Vagina (tissue), 2 donors: Measurements from ENCODE around the gene POLR2A. TPM values are rescaled to one million over a fixed set of nuclear protein-coding genes. Genes with fewer than 3 reads are reported as not detected.

ENCODE experiments used
- DNase-seq, 2 donors: peaks; one replicate each; pipeline ENCODE4 v3.0.0-alpha.2; 2017; ENCODE audit errors: extremely low spot score in 2 of 2
- H3K27ac ChIP-seq: fragments of 200-600 bp; sonication (generic); one replicate; pipeline ENCODE4 v1.5.1; 2019
- H3K27me3 ChIP-seq: fragments of 200-600 bp; sonication (generic); one replicate; pipeline ENCODE4 v1.5.1; 2019
- H3K36me3 ChIP-seq, 2 donors: fragments of 200-600 bp; sonication (generic); one replicate each; pipeline ENCODE4 v1.5.1; 2017 to 2019
- H3K4me1 ChIP-seq: fragments of 200-600 bp; sonication (generic); one replicate; pipeline ENCODE4 v1.5.1; 2019
- H3K4me3 ChIP-seq, 2 donors: fragments of 200-600 bp; sonication (generic); 1 replicate in 1 of 2; 2 replicates in 1 of 2; pipeline ENCODE4 v1.5.1; 2016 to 2019
- H3K9me3 ChIP-seq: fragments of 200-600 bp; sonication (generic); one replicate; pipeline ENCODE4 v1.5.1; 2019
- CTCF ChIP-seq, 3 experiments: fragments of 450-650 bp in 2 of 3; fragments of 200-600 bp in 1 of 3; sonication (generic) in 1 of 3; IDR thresholded peaks; one replicate each; pipeline ENCODE4 v1.5.1; 2017 to 2019; ENCODE audit warnings: antibody characterized with exemption in 3 of 3, mild to moderate bottlenecking in 2 of 3, moderate library complexity in 2 of 3
- POLR2A ChIP-seq, 2 donors: fragments of 450-650 bp; IDR thresholded peaks; one replicate each; pipeline ENCODE4 v1.6.1; 2017; ENCODE audit warnings: antibody characterized with exemption in 2 of 2, mild to moderate bottlenecking in 2 of 2, moderate library complexity in 2 of 2
- POLR2AphosphoS5 ChIP-seq, 2 donors: sonication (generic); formaldehyde crosslinking; IDR thresholded peaks; one replicate each; pipeline ENCODE4 v1.9.0; 2017; ENCODE audit warnings: antibody characterized with exemption in 2 of 2, mild to moderate bottlenecking in 2 of 2, low read depth in 1 of 2; ENCODE audit not compliant: insufficient read depth in 1 of 2
- intact Hi-C: fragments of 100-400 bp; cut with DNase I; formaldehyde crosslinking; loops from one replicate; pipeline ENCODE4 v1.15.1; 2023
- total RNA-seq: library from RNA; depleted of rRNA; stranded (reverse); fragments of >200 nt; gene quantifications from one replicate; pipeline ENCODE4 v1.2.3, GENCODE V29; 2016

The POLR2A gene
- total RNA-seq, 1 donor from 2014 or later = 118 TPM

DNA sequence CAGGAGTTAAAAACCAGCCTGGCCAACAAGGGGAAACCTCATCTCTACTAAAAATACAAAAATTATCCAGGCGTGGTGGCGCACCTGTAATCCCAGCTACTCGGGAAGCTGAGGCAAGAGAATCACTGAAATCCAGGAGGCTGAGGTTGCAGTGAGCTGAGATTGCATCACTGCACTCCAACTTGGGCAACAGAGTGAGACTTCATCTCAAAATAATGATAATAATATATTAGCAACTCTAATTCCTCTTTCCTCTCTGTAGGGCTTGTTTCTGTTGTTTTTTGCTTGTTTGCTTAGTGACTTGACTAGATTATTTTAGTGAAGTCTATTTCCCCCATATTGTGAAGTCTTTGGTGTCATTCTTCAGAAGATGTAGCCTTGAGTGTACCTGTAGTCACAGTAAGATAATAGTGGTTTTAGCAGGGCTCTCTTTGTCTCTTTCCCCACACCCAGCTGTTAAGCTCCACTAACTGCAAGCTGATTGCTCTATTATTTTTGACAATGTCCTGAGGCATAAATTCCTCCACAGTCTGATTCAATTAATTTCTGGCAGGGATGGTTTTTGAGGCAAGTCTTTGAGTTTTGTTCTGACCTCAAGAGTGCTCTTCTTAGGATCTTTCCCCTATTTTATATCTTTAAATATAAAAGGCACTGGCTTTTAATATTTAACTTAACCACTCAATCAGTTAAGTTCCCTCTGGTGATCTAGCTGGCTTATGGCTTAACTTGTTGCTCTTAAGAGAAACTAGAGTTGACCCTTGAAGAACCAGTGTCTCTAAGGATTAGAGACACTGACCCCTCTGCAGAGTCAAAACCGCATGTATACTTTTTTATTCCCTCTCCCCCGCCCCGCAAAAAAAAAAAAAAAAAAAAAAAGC, 46.1 kb downstream of the POLR2A start:
- Histone ChIP-seq H3K27me3 (no peaks in the 10 kb centered on the region), H3K27ac (no peak overlapping the region), H3K4me1 (no peaks in the 10 kb centered on the region), H3K36me3 (no peaks in the 10 kb centered on the region), H3K9me3 (no peaks in the 10 kb centered on the region), H3K4me3 (no peak overlapping the region)
- TF ChIP-seq POLR2A (IDR thresholded peaks at IDR 0.05) (no peak), POLR2AphosphoS5 (IDR thresholded peaks at IDR 0.05; ENCODE audit: insufficient read depth in 1 of 2, low read depth in 1 of 2) (no peak), CTCF (IDR thresholded peaks at IDR 0.05) (no peak)
- intact Hi-C loops = no loop called here
- DNase-seq = no peak

DNA sequence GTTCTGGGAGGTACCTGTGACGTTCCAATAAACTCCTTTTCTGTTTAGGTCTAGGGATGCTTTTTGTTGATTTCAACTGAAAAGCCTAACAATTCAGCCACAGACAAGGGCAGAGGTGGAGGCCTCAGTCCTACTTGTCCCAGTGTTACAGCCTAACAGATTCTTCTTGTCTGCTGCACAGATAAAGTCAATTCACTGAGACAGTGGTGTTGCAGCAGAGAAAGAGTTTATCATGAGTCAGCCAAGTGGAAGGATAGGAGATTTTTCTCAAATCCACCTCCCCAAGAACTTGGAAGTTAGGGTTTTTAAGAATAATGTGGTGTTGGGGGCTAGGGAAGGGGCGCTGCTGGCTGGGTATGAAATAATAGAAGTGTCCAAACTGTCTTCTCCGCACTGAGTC, 53.9 kb downstream of the POLR2A start:
- TF ChIP-seq CTCF (IDR thresholded peaks at IDR 0.05) (no peak), POLR2A (IDR thresholded peaks at IDR 0.05) (no peak), POLR2AphosphoS5 (IDR thresholded peaks at IDR 0.05; ENCODE audit: insufficient read depth in 1 of 2, low read depth in 1 of 2) (no peak)
- no peak overlapping the region for H3K4me3 ChIP-seq
- H3K9me3 ChIP-seq = peaks cover 5% of the 10 kb centered on the region
- intact Hi-C loops = no loop called here
- no peaks in the 10 kb centered on the region for H3K4me1 ChIP-seq
- no peak for DNase-seq
- no peaks in the 10 kb centered on the region for H3K27me3 ChIP-seq
- no peak overlapping the region for H3K27ac ChIP-seq
- no peaks in the 10 kb centered on the region for H3K36me3 ChIP-seq

DNA sequence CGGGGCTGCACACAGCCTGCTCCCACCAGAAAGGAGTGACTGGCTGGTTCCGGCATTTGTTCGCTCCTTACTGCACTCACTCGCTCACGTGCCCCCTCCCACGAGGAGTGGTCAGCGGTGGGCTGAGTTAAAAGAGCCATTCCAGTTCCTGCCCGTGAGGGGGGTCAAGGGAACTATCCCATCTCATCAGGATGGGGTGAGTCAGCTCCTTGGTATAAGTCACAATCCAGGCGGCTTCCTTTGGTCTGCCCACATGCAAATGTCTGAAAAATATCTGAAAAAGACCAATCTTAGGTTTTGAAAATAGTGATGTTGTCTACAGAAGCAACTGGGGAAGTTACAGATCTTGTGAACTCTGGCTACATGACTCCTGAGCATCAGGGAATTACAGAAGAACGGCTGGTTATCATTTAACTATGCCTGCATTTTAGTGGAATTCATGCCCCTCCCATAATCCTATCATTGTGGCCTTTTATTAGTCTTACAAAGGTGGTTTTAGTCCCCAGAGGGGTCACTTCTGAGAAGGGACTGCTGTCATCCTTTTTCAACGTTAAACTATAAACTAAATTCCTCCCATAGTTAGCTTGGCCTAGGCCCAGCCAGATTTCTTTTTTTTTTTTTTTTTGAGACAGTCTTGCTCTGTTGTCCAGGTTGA, 54.9 kb downstream of the POLR2A start:
- Histone ChIP-seq H3K27ac (no peak overlapping the region), H3K9me3 (peaks cover 5% of the 10 kb centered on the region), H3K4me1 (no peaks in the 10 kb centered on the region), H3K36me3 (no peaks in the 10 kb centered on the region), H3K4me3 (no peak overlapping the region), H3K27me3 (no peaks in the 10 kb centered on the region)
- no peak for DNase-seq
- TF ChIP-seq POLR2A (IDR thresholded peaks at IDR 0.05) (no peak), CTCF (IDR thresholded peaks at IDR 0.05) (no peak), POLR2AphosphoS5 (IDR thresholded peaks at IDR 0.05; ENCODE audit: insufficient read depth in 1 of 2, low read depth in 1 of 2) (no peak)
- intact Hi-C loops = no loop called here

DNA sequence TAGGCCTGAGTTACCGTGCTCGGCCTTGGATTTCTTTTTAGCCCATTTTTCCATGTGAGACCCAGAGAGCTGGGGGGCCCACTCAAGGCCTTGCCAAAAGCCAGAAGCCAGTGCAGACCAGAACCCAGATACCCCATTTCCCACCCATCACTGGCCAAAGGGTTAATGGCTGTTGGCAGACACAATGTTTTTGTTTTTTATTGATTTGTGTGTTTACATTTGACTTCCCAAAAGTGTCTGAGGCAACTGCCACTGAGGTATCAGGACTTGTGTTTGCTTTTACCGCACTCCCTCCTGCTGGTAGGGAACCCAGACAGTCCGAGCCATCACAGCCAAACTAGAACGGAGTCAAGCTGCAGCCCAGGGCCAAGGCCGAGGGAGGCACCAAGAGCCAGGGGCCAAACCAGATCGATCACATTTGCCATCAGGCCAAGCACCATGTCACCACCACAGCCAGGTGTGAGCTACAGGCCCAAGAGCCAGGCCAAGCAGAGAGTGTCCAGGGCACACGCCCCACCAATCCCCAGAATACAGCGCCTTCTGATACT, 57.0 kb downstream of the POLR2A start:
- intact Hi-C loops = no loop called here
- Histone ChIP-seq H3K27me3 (no peaks in the 10 kb centered on the region), H3K9me3 (peaks cover 5% of the 10 kb centered on the region), H3K27ac (no peak overlapping the region), H3K4me3 (no peak overlapping the region), H3K4me1 (no peaks in the 10 kb centered on the region), H3K36me3 (no peaks in the 10 kb centered on the region)
- TF ChIP-seq POLR2A (IDR thresholded peaks at IDR 0.05) (no peak), POLR2AphosphoS5 (IDR thresholded peaks at IDR 0.05; ENCODE audit: insufficient read depth in 1 of 2, low read depth in 1 of 2) (no peak), CTCF (IDR thresholded peaks at IDR 0.05) (no peak)
- DNase-seq = no peak
